Hematopoietic multipotent progenitor cell treated with erythropoietin and hydrocortisone succinate and interleukin-3 and kit ligand, for 6 days (in vitro differentiated cells): ENCODE data around the gene TBX4.
A peak's percentile ranks its signal among the peaks of the same experiment; 100 is the strongest.

Source experiments
- DNase-seq: peaks from one replicate; pipeline ENCODE4 v3.0.0-alpha.2; 2015

Gene TBX4

GRCh38 chr17:61455324-61456060, 3.3 kb downstream of the TBX4 start:
- no peak for DNase-seq

GRCh38 chr17:61456061-61456681, 3.9 kb downstream of the TBX4 start:
- no peak for DNase-seq

- no peak for DNase-seq
These were observed 4.5 kb downstream of the TBX4 start for GRCh38 chr17:61456688-61457225.

DNA sequence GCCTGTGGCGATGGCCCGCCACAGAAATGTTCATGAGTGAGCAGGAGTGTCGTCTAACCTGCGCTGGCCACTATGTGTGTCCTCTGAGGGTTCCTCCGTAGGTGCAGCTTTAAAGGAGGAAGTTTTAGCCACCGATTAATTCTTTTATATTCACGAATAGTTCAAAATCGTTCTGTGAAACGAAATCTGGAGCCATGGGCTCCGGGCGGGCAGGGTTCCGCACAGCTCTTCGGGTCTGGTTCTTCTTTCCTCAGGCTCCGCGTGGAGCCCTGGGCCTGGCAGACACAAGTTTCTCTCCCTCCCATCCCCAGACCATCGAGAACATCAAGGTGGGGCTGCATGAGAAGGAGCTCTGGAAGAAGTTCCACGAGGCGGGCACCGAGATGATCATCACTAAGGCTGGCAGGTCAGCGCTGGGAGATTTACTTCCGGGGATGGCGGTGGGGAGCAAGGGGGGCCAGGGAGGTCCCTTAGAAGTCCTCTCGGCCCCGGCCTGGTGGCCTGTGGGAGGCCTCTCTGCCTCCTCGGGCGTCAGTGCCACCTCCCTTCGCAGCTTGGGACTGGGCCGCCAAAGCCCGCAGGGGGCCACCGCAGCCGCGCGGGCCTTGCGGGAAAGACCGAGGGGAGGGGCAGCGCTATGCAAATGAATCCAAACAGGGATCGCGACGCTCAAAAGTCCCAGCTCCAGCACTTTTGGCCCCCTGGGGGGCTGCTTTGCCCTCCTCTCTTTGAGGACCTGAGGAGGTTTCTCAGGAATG, 5.2 kb downstream of the TBX4 start:
- DNase-seq: no peak

DNA sequence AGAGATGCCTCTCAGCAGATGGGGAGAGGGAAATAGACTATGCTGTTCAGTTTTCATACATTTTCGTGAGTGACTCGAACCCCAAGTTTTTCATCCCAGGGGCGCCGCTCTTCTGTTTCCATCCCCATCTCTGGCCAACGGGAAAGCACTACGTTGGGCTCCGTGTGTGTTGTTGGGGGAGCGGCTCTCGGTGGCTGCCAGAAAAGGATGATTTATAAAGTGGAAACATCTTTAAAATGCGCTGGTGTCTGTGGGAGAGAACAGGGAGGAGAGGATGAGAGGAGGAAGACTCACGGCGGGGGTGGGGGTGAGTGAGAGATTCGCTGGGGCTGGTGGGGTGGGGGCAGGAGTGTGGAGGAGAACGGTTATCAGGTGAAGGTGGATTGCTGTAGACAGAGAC, 5.8 kb downstream of the TBX4 start:
- DNase-seq: no peak

DNA sequence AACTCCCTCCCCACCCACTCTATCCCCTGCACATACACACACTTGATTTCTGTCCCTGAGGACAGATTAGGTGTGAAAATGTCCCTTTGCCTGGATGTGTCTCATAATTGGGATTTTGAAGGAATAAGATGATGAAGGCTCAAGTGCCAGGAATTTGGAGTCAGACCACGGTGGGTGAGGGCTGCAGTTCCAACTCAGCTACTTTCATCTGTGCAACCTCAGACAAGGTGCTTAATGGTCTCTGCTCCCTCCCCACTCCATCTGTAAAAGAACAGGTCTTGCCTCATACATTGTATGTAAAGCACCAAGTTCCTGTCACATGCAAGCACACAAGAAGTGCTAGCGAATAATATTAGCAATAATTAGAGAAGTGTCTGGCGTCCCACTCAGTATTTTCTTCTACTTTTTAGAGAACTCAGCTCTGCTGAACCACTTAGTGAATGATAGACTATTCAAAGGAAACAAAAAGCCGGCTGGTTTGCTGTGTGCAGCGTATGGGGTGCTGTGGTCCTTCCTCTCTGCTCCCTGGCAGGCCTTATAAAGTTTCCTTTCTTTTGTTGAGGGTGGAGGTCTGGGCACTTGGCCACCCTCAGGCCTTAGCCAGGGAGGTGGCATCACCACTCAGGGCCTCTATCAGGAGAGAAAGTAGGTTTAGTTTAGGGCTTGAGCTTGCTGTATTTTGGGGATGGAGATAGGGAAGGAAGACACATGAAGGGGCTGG, 6.4 kb downstream of the TBX4 start:
- DNase-seq: no peak

GRCh38 chr17:61459142-61459809, 7.1 kb downstream of the TBX4 start:
- DNase-seq: no peak

GRCh38 chr17:61459939-61460718, 7.9 kb downstream of the TBX4 start:
- DNase-seq: no peak

DNA sequence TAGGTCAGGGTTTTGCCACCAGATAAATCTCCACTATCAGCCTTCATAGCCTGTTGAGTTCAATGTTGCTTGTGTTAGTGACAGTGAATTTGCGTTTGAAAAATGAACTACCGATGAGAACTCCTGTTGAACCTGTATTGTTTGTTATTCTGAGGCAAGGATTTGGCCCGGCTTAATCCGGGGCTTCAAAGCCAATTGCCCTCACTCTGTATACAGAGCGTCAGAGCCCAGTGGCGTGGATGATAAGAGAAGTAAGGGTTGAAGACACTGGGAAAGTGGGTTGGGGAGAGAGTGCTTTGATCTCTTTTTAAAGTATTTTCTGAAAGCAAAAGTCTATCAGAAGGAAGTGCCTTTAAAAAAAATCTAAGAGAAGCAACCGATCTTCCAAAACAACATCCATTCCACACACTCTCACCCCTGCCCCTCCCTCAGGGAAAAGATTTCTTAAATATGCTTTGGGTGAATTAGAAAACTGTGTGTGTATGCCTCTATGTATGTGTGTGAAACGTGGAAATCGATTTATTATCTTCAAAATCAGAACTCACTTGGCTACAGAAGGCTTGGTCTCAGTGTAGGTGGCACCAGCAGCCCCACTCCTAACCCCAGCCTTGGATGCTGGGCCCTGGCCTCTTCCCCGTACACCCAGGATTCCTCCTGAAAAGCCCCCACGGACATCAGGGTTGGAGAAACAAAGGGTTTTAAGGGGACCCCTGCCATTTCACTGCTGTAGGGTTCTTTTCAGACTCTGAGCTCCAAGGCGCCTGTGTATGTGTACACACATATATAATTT, 8.8 kb downstream of the TBX4 start:
- no peak for DNase-seq

DNA sequence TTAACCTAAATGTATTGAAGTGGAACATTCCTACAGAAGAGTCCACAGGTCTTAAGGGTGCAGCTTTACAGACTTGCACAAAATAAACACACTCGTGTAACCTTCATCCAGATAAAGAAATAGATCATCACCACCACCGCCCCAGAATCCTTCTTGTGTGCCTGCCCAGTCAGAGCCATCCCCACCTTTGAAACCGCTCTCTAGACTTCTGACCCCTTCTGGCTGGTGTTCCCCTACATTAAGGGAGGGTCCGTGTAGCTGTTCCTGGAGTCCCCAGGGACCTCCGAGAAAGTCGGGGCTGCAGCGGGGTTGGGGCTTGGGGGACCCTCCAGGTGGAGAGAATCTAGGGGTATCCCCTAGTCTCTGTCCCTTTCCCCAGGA, 9.4 kb downstream of the TBX4 start:
- no peak for DNase-seq

DNA sequence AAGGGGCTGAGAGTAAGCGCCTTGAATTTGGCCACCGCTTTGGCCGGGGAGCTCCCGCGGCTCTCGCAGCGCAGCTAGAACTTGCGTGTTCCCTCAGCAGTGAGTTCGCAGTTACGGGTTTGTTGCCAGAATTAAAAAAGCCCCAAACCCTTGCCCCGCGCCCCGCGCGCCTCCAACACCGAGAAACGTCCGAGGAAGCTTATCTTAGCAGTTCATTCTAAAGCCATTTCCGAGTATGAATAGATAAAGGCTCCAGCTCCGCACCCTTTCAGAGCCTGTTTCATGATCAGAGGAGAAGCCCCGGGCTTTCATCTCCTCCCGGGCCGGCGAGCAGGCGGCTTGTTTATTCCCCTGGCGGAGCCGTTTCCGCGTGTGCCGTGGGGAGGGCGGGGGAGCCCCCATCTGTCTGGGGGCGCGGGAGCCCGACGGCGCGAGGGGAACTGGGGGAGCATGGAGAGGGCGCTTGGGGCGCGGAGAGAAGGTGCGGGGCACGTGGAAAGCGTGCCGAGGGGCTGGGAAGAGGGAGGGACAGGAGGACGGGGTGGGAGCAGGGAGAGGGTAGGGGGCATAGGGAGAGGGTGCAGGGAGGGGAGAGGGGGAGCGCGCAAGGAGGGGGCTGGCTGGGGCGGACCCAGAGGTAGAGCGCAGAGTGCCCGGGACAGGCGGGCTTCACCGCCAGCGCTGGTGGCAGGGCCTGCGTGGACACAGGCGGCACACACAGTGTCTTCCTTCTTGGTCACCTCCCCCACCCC, 9.9 kb downstream of the TBX4 start:
- peak; percentile 78 for DNase-seq

DNA sequence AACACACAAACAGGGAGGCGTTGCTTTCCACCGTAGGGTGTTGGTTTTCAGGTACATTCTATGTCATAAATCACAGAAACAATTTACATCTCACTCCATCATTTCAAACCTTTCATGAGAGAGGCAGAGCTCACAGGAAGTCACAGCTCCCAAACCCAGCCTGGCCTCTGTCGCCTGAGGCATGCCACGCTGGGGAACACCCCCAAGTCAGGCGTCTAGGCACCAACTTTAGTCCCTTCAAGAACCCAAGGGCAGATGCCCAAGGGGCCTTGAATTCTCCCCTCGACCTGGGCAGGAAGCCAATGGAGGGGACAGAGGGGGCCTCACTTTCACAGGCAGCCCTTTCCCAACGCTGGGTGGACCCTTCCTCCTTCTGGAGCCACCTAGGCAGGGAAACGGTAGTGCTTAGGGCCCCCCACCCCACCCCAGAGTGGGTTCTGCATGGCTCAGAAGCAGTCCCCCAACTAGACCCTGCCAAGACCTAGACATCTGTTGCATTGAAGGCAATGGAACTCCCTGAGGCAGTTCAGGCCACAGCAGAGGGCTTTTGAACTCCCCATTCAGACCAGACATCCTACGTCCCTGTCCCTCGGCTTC, 10.6 kb downstream of the TBX4 start:
- no peak for DNase-seq

GRCh38 chr17:61463316-61464129, 11.3 kb downstream of the TBX4 start:
- no peak for DNase-seq

DNA sequence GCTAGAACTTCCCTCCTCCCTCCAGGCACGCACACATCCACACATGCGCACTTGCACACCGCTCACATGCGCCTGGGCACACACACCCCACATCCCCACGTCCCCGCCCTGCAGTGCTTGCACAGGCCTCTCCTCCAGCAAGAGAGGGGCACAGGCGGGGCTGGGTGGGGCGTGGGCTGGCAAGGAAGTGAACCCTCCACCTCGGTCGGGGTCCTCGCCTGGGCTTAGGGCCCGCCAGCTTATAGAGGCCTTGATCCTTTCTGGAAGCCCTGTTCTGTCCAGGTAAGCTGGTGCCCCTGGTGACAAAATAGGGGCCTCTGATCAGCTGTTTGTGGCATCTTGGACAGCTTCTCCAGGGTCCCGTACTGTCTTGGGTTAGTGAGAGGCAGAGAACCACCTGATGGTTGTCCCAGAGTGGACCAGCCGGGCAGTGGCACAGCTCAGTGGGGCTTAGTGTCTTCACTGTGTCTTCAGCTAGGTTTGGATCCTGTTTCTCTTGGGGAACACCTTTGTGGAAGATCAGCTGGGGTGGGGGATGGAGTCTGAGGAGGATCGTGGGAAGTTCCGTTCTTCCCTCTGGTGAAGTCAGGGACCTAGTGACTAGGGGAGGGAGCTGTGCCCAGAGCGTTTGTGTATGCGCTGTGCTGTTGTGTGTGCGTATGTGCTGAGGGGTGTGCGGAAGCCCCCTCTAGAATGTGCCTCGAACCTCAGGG, 12.1 kb downstream of the TBX4 start:
- no peak for DNase-seq

GRCh38 chr17:61464843-61465180, 12.6 kb downstream of the TBX4 start:
- peak; percentile 28 for DNase-seq

- no peak for DNase-seq
These were observed 13.5 kb downstream of the TBX4 start for GRCh38 chr17:61465550-61466237.

GRCh38 chr17:61466246-61466645, 14.0 kb downstream of the TBX4 start:
- no peak for DNase-seq
